Common myeloid progenitor, CD34-positive (primary cell): Measurements from ENCODE around the gene OR13C8.
"Not testable (repeated sequence)": the region's sequence is repeated elsewhere in the genome, so short reads cannot be mapped to it uniquely, and the experiment has no call there.

Source experiments
- CTCF ChIA-PET: fragments of 350-600 bp; sonication (Branson Sonifier 250); formaldehyde crosslinking; loops from one replicate; lab custom pipeline; 2021; ENCODE audit warnings: antibody characterized with exemption; lab: Charles Lee
- POLR2A ChIA-PET: fragments of 350-600 bp; sonication (Branson Sonifier 250); formaldehyde crosslinking; loops from one replicate; lab custom pipeline; 2021; ENCODE audit warnings: antibody characterized with exemption; lab: Charles Lee
- DNase-seq, 3 donors: peaks; one replicate each; pipeline versions ENCODE4 v3.0.0 to v3.0.0-alpha.2; 2013
- H3K27ac ChIP-seq, 2 experiments: 1 replicate in 1 of 2; 2 replicates in 1 of 2; pipeline ENCODE4 v1.7.0; 2013; ENCODE audit warnings: inconsistent platforms in 2 of 2, low read length in 2 of 2, mild to moderate bottlenecking in 2 of 2, low read depth in 1 of 2, moderate library complexity in 1 of 2; ENCODE audit not compliant: severe bottlenecking in 2 of 2, insufficient read depth in 1 of 2, poor library complexity in 1 of 2
- H3K27me3 ChIP-seq, 5 experiments: replicated peaks in 2 of 5; 1 replicate in 3 of 5; 2 replicates in 2 of 5; pipeline versions ENCODE4 v1.6.1 to v1.7.0; 2013; ENCODE audit warnings: low read length in 4 of 5, mild to moderate bottlenecking in 2 of 5, moderate library complexity in 2 of 5, inconsistent platforms in 1 of 5; ENCODE audit not compliant: insufficient read depth in 5 of 5, control insufficient read depth in 4 of 5
- H3K36me3 ChIP-seq, 4 experiments: 1 replicate in 2 of 4; 2 replicates in 2 of 4; pipeline versions ENCODE4 v1.6.1 to v1.7.0; 2013; ENCODE audit warnings: low read length in 3 of 4, control low read depth in 1 of 4, mild to moderate bottlenecking in 1 of 4; ENCODE audit not compliant: control insufficient read depth in 4 of 4, insufficient read depth in 4 of 4
- H3K4me1 ChIP-seq, 4 experiments: 1 replicate in 3 of 4; 2 replicates in 1 of 4; pipeline versions ENCODE4 v1.6.1 to v1.7.1; 2013; ENCODE audit warnings: low read length in 3 of 4, mild to moderate bottlenecking in 3 of 4, control low read depth in 1 of 4, inconsistent platforms in 1 of 4, moderate library complexity in 1 of 4; ENCODE audit not compliant: control insufficient read depth in 4 of 4, insufficient read depth in 4 of 4; ENCODE audit errors: control extremely low read depth in 1 of 4
- H3K4me3 ChIP-seq, 7 experiments: 1 replicate in 4 of 7; 2 replicates in 3 of 7; pipeline versions ENCODE4 v1.5.1 to v1.7.0; 2013; ENCODE audit warnings: mild to moderate bottlenecking in 7 of 7, low read length in 6 of 7, moderate library complexity in 6 of 7, inconsistent platforms in 2 of 7, low read depth in 2 of 7, control low read depth in 1 of 7; ENCODE audit not compliant: insufficient read depth in 4 of 7, control insufficient read depth in 1 of 7; ENCODE audit errors: extremely low read depth in 1 of 7
- H3K9me3 ChIP-seq, 5 experiments: 1 replicate in 4 of 5; 2 replicates in 1 of 5; pipeline versions ENCODE4 v1.6.1 to v1.7.1; 2013; ENCODE audit warnings: low read length in 4 of 5, mild to moderate bottlenecking in 2 of 5, inconsistent platforms in 1 of 5, low read depth in 1 of 5, moderate library complexity in 1 of 5; ENCODE audit not compliant: control insufficient read depth in 4 of 5, insufficient read depth in 2 of 5; ENCODE audit errors: control extremely low read depth in 1 of 5
- WGBS: methylation state at CpG from one replicate; pipeline ENCODE4 v1.1.5; 2013; ENCODE audit not compliant: insufficient coverage; 5-methylcytosine and 5-hydroxymethylcytosine counted together

Gene OR13C8

GRCh38 chr9:104586496-104587180 lies 17.7 kb downstream of the OR13C8 start:
- Histone ChIP-seq H3K4me3 (no peak overlapping the region), H3K4me1 (no peaks in the 10 kb centered on the region), H3K36me3 (no peaks in the 10 kb centered on the region), H3K9me3 (no peaks in the 10 kb centered on the region), H3K27ac (no peak overlapping the region), H3K27me3 (no peaks in the 10 kb centered on the region)
- DNase-seq: no peak
- ChIA-PET POLR2A (no interaction called here), CTCF (no interaction called here)
- WGBS: 100% methylated on average over 1 of the region's 1 CpG

- H3K4me1 ChIP-seq: no peaks in the 10 kb centered on the region
- H3K9me3 ChIP-seq: no peaks in the 10 kb centered on the region
- no CpG with 5 or more reads among the region's 1 CpG for WGBS
- POLR2A ChIA-PET: no interaction called here
- H3K27ac ChIP-seq: no peak overlapping the region
- no peaks in the 10 kb centered on the region for H3K27me3 ChIP-seq
- H3K4me3 ChIP-seq: no peak overlapping the region
- no peak for DNase-seq
- CTCF ChIA-PET: no interaction called here
- H3K36me3 ChIP-seq: no peaks in the 10 kb centered on the region
These were observed 20.7 kb downstream of the OR13C8 start for GRCh38 chr9:104589626-104590025.

GRCh38 chr9:104598749-104599148 lies 29.8 kb downstream of the OR13C8 start:
- H3K4me3 ChIP-seq, POLR2A ChIA-PET, H3K36me3 ChIP-seq, H3K27ac ChIP-seq, H3K4me1 ChIP-seq, H3K9me3 ChIP-seq, H3K27me3 ChIP-seq, DNase-seq: not testable (repeated sequence)
- CTCF ChIA-PET: interaction anchor here (0.6 kb wide), 1 partner anchor 17 kb away, joined by 4 read pairs; no protein-coding TSS in a partner anchor
- WGBS: 45% methylated on average over 1 of the region's 3 CpGs

GRCh38 chr9:104599313-104599712 lies 30.3 kb downstream of the OR13C8 start, which contains the start of gene OR13C5:
Gene OR13C5, minus strand, starts transcription at chr9:104599413. Its CDS starts 0 bp downstream, at chr9:104599413.
- DNase-seq, H3K4me1 ChIP-seq, H3K27ac ChIP-seq, H3K4me3 ChIP-seq, H3K9me3 ChIP-seq, CTCF ChIA-PET, H3K36me3 ChIP-seq, H3K27me3 ChIP-seq, POLR2A ChIA-PET: not testable (repeated sequence)

- Histone ChIP-seq H3K4me1 (no peaks in the 10 kb centered on the region), H3K4me3 (no peak overlapping the region), H3K9me3 (no peaks in the 10 kb centered on the region), H3K27ac (no peak overlapping the region), H3K36me3 (no peaks in the 10 kb centered on the region), H3K27me3 (no peaks in the 10 kb centered on the region)
- no peak for DNase-seq
- ChIA-PET POLR2A (no interaction called here), CTCF (no interaction called here)
- 85% methylated on average over 3 of the region's 3 CpGs for WGBS
These were observed 35.8 kb downstream of the OR13C8 start for GRCh38 chr9:104604801-104605200.

- CTCF ChIA-PET, H3K27ac ChIP-seq, H3K27me3 ChIP-seq, H3K36me3 ChIP-seq, H3K4me3 ChIP-seq, H3K9me3 ChIP-seq, DNase-seq, POLR2A ChIA-PET, H3K4me1 ChIP-seq: not testable (repeated sequence)
- no CpG with 5 or more reads among the region's 1 CpG for WGBS
These were observed 36.6 kb downstream of the OR13C8 start, which contains the start of gene OR13C2 for GRCh38 chr9:104605527-104605926. Gene OR13C2, minus strand, starts transcription at chr9:104605627. Its CDS starts 0 bp downstream, at chr9:104605627.

- H3K4me3 ChIP-seq: no peak overlapping the region
- POLR2A ChIA-PET: no interaction called here
- H3K36me3 ChIP-seq: no peaks in the 10 kb centered on the region
- 100% methylated on average over 2 of the region's 2 CpGs for WGBS
- H3K9me3 ChIP-seq: no peaks in the 10 kb centered on the region
- H3K4me1 ChIP-seq: no peaks in the 10 kb centered on the region
- H3K27ac ChIP-seq: no peak overlapping the region
- H3K27me3 ChIP-seq: no peaks in the 10 kb centered on the region
- CTCF ChIA-PET: no interaction called here
- no peak for DNase-seq
These were observed 37.2 kb downstream of the OR13C8 start for GRCh38 chr9:104606152-104606551.
